Left lobe of liver (tissue), 2 donors: Measurements from ENCODE around the gene MRPS27. TPM values are rescaled to one million over a fixed set of nuclear protein-coding genes. Genes with fewer than 3 reads are reported as not detected.
"Not testable (repeated sequence)": the region's sequence is repeated elsewhere in the genome, so short reads cannot be mapped to it uniquely, and the experiment has no call there.

ENCODE experiments used
- ATAC-seq: fragments of 200-7000 bp; cut with Tn5 transposase; one replicate; pipeline ENCODE4 v1.9.1; 2020; ENCODE audit warnings: mild to moderate bottlenecking, moderate library complexity
- DNase-seq: peaks from one replicate; pipeline ENCODE4 v3.0.0-alpha.2; 2020; ENCODE audit warnings: low spot score
- total RNA-seq: library from RNA; stranded (reverse); gene quantifications from one replicate; pipeline ENCODE4 v1.2.1, GENCODE V29; 2021
- donor health status: DM: no; HTN: no; CAD: no; lungs with moderate emphysema.
- donor health status: DM: no; HTN: yes; CAD: no.

Gene MRPS27
- total RNA-seq, 1 donor from 2014 or later, result 23.9 TPM

GRCh38 chr5:72326306-72326649 lies 6.2 kb upstream of the MRPS27 start:
- DNase-seq (no peak), ATAC-seq (no peak)

- DNase-seq (no peak), ATAC-seq (no peak)
These were observed 5.7 kb upstream of the MRPS27 start for GRCh38 chr5:72325566-72326305.

GRCh38 chr5:72324189-72324825 lies 4.3 kb upstream of the MRPS27 start:
- DNase-seq (no peak), ATAC-seq (no peak)

GRCh38 chr5:72319435-72319975 lies 535 bp downstream of the MRPS27 start:
- DNase-seq, result not testable (repeated sequence)
- peak; percentile 8 for ATAC-seq

GRCh38 chr5:72314571-72315172 lies 5.4 kb downstream of the MRPS27 start:
- ATAC-seq, result peak; percentile 58
- DNase-seq, result no peak

GRCh38 chr5:72313141-72313540 lies 6.9 kb downstream of the MRPS27 start:
- ATAC-seq (no peak), DNase-seq (no peak)

GRCh38 chr5:72308853-72309191 lies 11.2 kb downstream of the MRPS27 start:
- DNase-seq (no peak), ATAC-seq (no peak)

- ATAC-seq (peak; percentile 95), DNase-seq (peak; percentile 99)
These were observed 11.8 kb downstream of the MRPS27 start for GRCh38 chr5:72307968-72308852.

- ATAC-seq (peak; percentile 2), DNase-seq (no peak)
These were observed 12.5 kb downstream of the MRPS27 start for GRCh38 chr5:72307573-72307967.

GRCh38 chr5:72305194-72306142 lies 14.6 kb downstream of the MRPS27 start:
- DNase-seq, result no peak
- no peak for ATAC-seq

- DNase-seq (no peak), ATAC-seq (no peak)
These were observed 17.9 kb downstream of the MRPS27 start for GRCh38 chr5:72302171-72302570.

GRCh38 chr5:72301557-72301956 lies 18.5 kb downstream of the MRPS27 start:
- ATAC-seq (no peak), DNase-seq (no peak)

- DNase-seq, result no peak
- no peak for ATAC-seq
These were observed 19.3 kb downstream of the MRPS27 start for GRCh38 chr5:72300590-72301339.

GRCh38 chr5:72298711-72299110 lies 21.3 kb downstream of the MRPS27 start:
- no peak for ATAC-seq

GRCh38 chr5:72298136-72298535 lies 21.9 kb downstream of the MRPS27 start:
- ATAC-seq, DNase-seq: not testable (repeated sequence)

More at GRCh38 chr5:72298711-72299110, 21.3 kb downstream of the MRPS27 start:
- DNase-seq, result no peak

- ATAC-seq, result no peak
- no peak for DNase-seq
These were observed 23.8 kb downstream of the MRPS27 start for GRCh38 chr5:72296256-72296655.

GRCh38 chr5:72295539-72295938 lies 24.5 kb downstream of the MRPS27 start:
- ATAC-seq (no peak), DNase-seq (no peak)

GRCh38 chr5:72294473-72294872 lies 25.6 kb downstream of the MRPS27 start:
- ATAC-seq (no peak), DNase-seq (no peak)

- DNase-seq (no peak), ATAC-seq (no peak)
These were observed 26.5 kb downstream of the MRPS27 start for GRCh38 chr5:72293495-72294055.
